HG03439 (cell line): ENCODE data around the gene CACNB2.

ENCODE experiments used
- ATAC-seq: cut with Tn5 transposase; IDR thresholded peaks from one replicate; pipeline ENCODE4 v1.9.1; 2021; ENCODE audit warnings: mild to moderate bottlenecking, moderate library complexity; ENCODE audit not compliant: unreplicated experiment

Gene CACNB2

GRCh38 chr10:18497806-18498369, 357.7 kb downstream of the CACNB2 start:
- ATAC-seq, result no peak

- no peak for ATAC-seq
Observed at GRCh38 chr10:18498998-18499397, 358.8 kb downstream of the CACNB2 start.

- no peak for ATAC-seq
Observed at GRCh38 chr10:18500576-18500975, 360.4 kb downstream of the CACNB2 start.

GRCh38 chr10:18501198-18501597, 361.0 kb downstream of the CACNB2 start:
- ATAC-seq, result peak; percentile 91

GRCh38 chr10:18501629-18502028, 361.4 kb downstream of the CACNB2 start:
- no peak for ATAC-seq

- no peak for ATAC-seq
Observed at GRCh38 chr10:18504161-18504560, 363.9 kb downstream of the CACNB2 start.

GRCh38 chr10:18505456-18506118, 365.4 kb downstream of the CACNB2 start:
- no peak for ATAC-seq

GRCh38 chr10:18508587-18508986, 368.4 kb downstream of the CACNB2 start:
- no peak for ATAC-seq

- no peak for ATAC-seq
Observed at GRCh38 chr10:18514537-18514936, 374.3 kb downstream of the CACNB2 start.

GRCh38 chr10:18516851-18517250, 376.6 kb downstream of the CACNB2 start:
- ATAC-seq, result no peak

GRCh38 chr10:18523025-18523424, 382.8 kb downstream of the CACNB2 start:
- no peak for ATAC-seq

- ATAC-seq, result no peak
Observed at GRCh38 chr10:18523858-18524257, 383.6 kb downstream of the CACNB2 start.

- no peak for ATAC-seq
Observed at GRCh38 chr10:18527687-18528086, 387.5 kb downstream of the CACNB2 start.

GRCh38 chr10:18528292-18528691, 388.1 kb downstream of the CACNB2 start:
- ATAC-seq, result no peak

GRCh38 chr10:18532881-18533535, 392.8 kb downstream of the CACNB2 start:
- no peak for ATAC-seq

- no peak for ATAC-seq
Observed at GRCh38 chr10:18533896-18534295, 393.7 kb downstream of the CACNB2 start.

GRCh38 chr10:18539335-18539734, 399.1 kb downstream of the CACNB2 start:
- no peak for ATAC-seq

- no peak for ATAC-seq
Observed at GRCh38 chr10:18540195-18540594, 400.0 kb downstream of the CACNB2 start.

GRCh38 chr10:18542832-18543231, 402.6 kb downstream of the CACNB2 start:
- no peak for ATAC-seq

- ATAC-seq, result no peak
Observed at GRCh38 chr10:18545621-18546305, 405.5 kb downstream of the CACNB2 start.

GRCh38 chr10:18549105-18549504, 408.9 kb downstream of the CACNB2 start:
- no peak for ATAC-seq

- ATAC-seq, result no peak
Observed at GRCh38 chr10:18551473-18551872, 411.2 kb downstream of the CACNB2 start.
